Measurements from ENCODE around the gene CRIM1.

Gene CRIM1

DNA sequence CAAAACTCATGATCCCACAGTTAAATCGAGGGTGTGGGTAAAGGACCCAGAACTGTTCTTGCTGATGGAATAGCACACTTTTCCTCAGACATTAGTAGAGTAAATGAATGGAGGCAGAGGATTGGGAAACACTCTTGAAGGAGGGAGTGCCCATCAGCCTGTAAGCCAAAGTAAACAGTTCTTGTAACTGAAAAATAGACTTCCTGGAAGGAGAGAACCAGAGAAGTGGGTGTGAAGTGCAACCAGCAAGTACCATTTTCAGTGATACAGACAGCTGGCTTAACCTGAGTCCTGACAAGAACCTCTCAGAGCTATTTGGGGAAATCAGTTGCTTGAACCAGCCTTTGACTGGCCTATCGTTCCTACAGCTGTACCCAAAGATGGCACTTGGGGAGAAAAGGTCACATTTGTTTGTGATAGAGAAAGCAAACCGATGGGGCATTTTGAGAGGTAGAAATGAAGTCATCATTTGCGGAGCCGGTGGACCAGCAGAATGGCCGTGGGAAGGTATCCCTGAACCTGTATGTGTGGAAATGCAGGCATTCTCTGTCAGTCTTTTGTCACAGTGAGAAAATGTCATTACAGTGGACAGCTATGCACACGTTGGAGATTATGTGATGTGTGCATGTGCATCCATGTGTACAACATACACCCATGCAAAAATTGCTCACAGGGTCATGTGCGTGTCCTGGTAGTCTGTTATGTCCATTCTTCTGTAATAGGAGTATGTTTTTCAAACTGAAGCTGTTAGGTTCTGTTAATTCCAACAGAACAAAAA is 17.8 kb downstream of the CRIM1 start:
- no peak for TF ChIP-seq FOXP2 (optimal IDR thresholded peaks at IDR 0.05; ENCODE audit: borderline replicate concordance, extremely low read depth, extremely low read length, insufficient read depth)
- TF ChIP-seq, protein P1, sequence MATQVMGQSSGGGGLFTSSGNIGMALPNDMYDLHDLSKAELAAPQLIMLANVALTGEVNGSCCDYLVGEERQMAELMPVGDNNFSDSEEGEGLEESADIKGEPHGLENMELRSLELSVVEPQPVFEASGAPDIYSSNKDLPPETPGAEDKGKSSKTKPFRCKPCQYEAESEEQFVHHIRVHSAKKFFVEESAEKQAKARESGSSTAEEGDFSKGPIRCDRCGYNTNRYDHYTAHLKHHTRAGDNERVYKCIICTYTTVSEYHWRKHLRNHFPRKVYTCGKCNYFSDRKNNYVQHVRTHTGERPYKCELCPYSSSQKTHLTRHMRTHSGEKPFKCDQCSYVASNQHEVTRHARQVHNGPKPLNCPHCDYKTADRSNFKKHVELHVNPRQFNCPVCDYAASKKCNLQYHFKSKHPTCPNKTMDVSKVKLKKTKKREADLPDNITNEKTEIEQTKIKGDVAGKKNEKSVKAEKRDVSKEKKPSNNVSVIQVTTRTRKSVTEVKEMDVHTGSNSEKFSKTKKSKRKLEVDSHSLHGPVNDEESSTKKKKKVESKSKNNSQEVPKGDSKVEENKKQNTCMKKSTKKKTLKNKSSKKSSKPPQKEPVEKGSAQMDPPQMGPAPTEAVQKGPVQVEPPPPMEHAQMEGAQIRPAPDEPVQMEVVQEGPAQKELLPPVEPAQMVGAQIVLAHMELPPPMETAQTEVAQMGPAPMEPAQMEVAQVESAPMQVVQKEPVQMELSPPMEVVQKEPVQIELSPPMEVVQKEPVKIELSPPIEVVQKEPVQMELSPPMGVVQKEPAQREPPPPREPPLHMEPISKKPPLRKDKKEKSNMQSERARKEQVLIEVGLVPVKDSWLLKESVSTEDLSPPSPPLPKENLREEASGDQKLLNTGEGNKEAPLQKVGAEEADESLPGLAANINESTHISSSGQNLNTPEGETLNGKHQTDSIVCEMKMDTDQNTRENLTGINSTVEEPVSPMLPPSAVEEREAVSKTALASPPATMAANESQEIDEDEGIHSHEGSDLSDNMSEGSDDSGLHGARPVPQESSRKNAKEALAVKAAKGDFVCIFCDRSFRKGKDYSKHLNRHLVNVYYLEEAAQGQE (IDR thresholded peaks at IDR 0.05; ENCODE audit: insufficient read depth in 1 of 2, low read depth in 2 of 2, low read length in 2 of 2), result no peak
- TF ChIP-seq SIN3A (IDR thresholded peaks at IDR 0.05; ENCODE audit: borderline replicate concordance, insufficient read depth, low read length), result 0 out of 2 replicates have a peak, but pooled peaks have one; percentile 75

DNA sequence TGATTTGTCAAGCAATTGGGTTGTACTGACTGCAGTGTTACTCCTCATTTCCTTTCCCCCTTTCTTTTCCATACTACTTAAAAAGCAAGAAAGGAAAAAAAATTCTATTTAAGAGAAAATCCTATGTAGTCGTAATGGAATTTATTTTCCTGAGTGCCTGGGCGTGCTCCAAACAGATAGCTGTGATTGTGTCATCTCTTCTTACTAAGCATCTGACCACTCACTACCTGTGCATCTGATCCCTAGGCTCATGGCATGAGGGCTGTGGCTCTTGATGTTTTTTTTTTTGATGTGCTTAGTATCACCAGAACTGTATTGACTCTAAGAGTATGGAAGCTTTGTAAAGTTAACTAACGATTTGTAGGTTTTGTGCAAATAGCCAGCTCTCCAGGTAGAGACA is 19.0 kb downstream of the CRIM1 start:
- TF ChIP-seq POLR2AphosphoS5 (IDR thresholded peaks at IDR 0.05; ENCODE audit: low read depth, low read length) (no peak), FOXP2 (optimal IDR thresholded peaks at IDR 0.05; ENCODE audit: borderline replicate concordance, extremely low read depth, extremely low read length, insufficient read depth) (no peak), SIN3A (IDR thresholded peaks at IDR 0.05; ENCODE audit: borderline replicate concordance, insufficient read depth, low read length) (no peak)

GRCh38 chr2:36376319-36376765 is 20.8 kb downstream of the CRIM1 start:
- TF ChIP-seq FOXP2 (optimal IDR thresholded peaks at IDR 0.05; ENCODE audit: borderline replicate concordance, extremely low read depth, extremely low read length, insufficient read depth) (no peak), POLR2AphosphoS5 (IDR thresholded peaks at IDR 0.05; ENCODE audit: low read depth, low read length) (no peak), SIN3A (IDR thresholded peaks at IDR 0.05; ENCODE audit: borderline replicate concordance, insufficient read depth, low read length) (no peak), TAF1 (IDR thresholded peaks at IDR 0.05; ENCODE audit: borderline replicate concordance, insufficient read depth, low read length) (no peak)
- TF ChIP-seq, protein P1 (IDR thresholded peaks at IDR 0.05; ENCODE audit: insufficient read depth in 1 of 2, low read depth in 2 of 2, low read length in 2 of 2), result no peak

GRCh38 chr2:36376992-36377738 is 21.6 kb downstream of the CRIM1 start:
- TF ChIP-seq FOXP2 (optimal IDR thresholded peaks at IDR 0.05; ENCODE audit: borderline replicate concordance, extremely low read depth, extremely low read length, insufficient read depth), result no peak
- TF ChIP-seq, protein P1 (IDR thresholded peaks at IDR 0.05; ENCODE audit: insufficient read depth in 1 of 2, low read depth in 2 of 2, low read length in 2 of 2), result peak; percentile 78 to 86

- no peak for TF ChIP-seq POLR2AphosphoS5 (IDR thresholded peaks at IDR 0.05; ENCODE audit: low read depth, low read length)
- TF ChIP-seq SIN3A (IDR thresholded peaks at IDR 0.05; ENCODE audit: borderline replicate concordance, insufficient read depth, low read length), result no peak
- TF ChIP-seq, protein P1 (IDR thresholded peaks at IDR 0.05; ENCODE audit: insufficient read depth in 1 of 2, low read depth in 2 of 2, low read length in 2 of 2), result no peak
- no peak for TF ChIP-seq TAF1 (IDR thresholded peaks at IDR 0.05; ENCODE audit: borderline replicate concordance, insufficient read depth, low read length)
- no peak for TF ChIP-seq FOXP2 (optimal IDR thresholded peaks at IDR 0.05; ENCODE audit: borderline replicate concordance, extremely low read depth, extremely low read length, insufficient read depth)
Measured at GRCh38 chr2:36379710-36380448, 24.3 kb downstream of the CRIM1 start.
